Esophagus squamous epithelium (tissue), 4 donors: ENCODE data around the gene ACSL5.

Experiments
- CTCF ChIP-seq, 6 experiments: fragments of 450-650 bp in 4 of 6; fragments of 200-600 bp in 2 of 6; sonication (generic) in 2 of 6; IDR thresholded peaks; one replicate each; pipeline ENCODE4 v1.5.1; 2016 to 2019; ENCODE audit warnings: antibody characterized with exemption in 6 of 6, mild to moderate bottlenecking in 4 of 6, moderate library complexity in 4 of 6
- POLR2A ChIP-seq, 4 donors: fragments of 450-650 bp; IDR thresholded peaks; one replicate each; pipeline ENCODE4 v1.6.1; 2017; ENCODE audit warnings: antibody characterized with exemption in 4 of 4, mild to moderate bottlenecking in 4 of 4, moderate library complexity in 3 of 4

DNA sequence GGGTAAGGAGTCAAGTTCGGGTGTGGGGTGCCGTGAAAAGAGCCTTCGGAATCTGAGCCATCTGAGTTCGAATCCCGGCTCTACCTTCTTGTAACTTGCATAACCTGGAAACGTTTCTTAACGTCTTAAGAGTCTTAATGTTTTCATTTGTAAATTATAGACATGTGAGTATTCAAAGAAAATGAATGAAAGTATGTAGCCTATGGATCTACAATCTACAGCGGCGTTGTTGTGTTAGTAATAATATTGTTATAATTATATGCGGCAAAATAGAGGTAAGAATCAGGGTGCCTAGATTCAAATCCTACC, 73.7 kb downstream of the ACSL5 start:
- TF ChIP-seq CTCF (IDR thresholded peaks at IDR 0.05) (no peak), POLR2A (IDR thresholded peaks at IDR 0.05) (no peak)
